Measurements from ENCODE around the gene FHOD1. TPM values are rescaled to one million over a fixed set of nuclear protein-coding genes. Genes with fewer than 3 reads are reported as not detected.
A peak's percentile ranks its signal among the peaks of the same experiment; 100 is the strongest.

FHOD1 gene
- total and polyA plus RNA-seq, 2 of the 4 experiments (the other 2 are of a cell fraction) = 13.8 to 64.0 TPM

DNA sequence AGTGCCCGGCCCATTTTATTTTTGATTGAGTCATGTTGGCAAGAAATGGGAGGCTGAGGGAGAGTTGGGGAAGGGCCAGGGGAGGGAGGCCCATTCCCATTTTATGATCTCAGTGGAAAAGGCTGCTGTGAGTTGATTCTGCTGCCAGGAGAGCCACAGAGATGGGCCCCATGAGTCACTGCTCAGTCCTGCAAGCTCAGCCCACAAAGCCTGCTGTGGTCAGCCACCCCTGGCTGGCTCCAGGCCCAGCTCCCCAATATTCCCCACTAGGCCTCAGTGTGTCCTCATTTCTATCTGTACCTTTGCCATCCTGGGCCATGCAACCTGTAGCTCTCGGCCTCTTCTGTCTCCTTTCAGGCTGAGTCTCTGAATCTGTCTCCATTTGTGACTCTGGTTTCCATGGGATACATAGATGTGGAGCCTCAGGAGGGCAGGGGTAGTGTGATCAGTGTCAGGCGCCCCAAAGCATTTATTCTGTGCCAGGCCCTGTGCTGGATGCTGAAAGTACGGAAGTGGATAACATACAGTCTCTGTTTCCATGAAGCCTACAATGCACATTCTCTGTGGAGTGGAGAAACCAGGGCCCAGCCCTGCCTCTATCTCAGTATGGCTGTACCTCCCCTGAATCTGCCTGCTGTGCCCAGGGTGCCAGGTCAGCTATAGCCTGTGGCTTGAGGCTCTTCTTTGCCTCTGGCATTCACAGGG, 30.2 kb upstream of the FHOD1 start:
- Histone ChIP-seq H3K4me2 (ENCODE audit: low read depth, low read length) (peak overlapping the region; percentile 68), H4K20me1 (ENCODE audit: insufficient read depth, low read length) (0 out of 2 replicates have a peak, but pooled peaks cover 4% of the 10 kb centered on the region), H3K9me3 (ENCODE audit: control insufficient read depth, insufficient read depth, low read length) (no peaks in the 10 kb centered on the region), H2AK5ac (ENCODE audit: low read depth, low read length) (peak overlapping the region; percentile 99), H3K4ac (ENCODE audit: low read depth, low read length) (peak overlapping the region; percentile 99), H4K5ac (ENCODE audit: low read depth, low read length) (peak overlapping the region; percentile 58), H2BK15ac (ENCODE audit: low read depth, low read length) (peak overlapping the region; percentile 99), H2BK5ac (ENCODE audit: low read depth, low read length, poor library complexity, severe bottlenecking) (peak overlapping the region; percentile 95), H3K4me3 (ENCODE audit: insufficient read depth, low read depth, low read length) (no peak overlapping the region), H4K91ac (ENCODE audit: insufficient read depth, low read depth, low read length) (peak overlapping the region; percentile 97), H2AK9ac (replicated peaks; ENCODE audit: low read depth, low read length, poor library complexity) (peak overlapping the region; percentile 94), H3K23ac (ENCODE audit: low read depth, low read length) (peak overlapping the region; percentile 94), H3K36me3 (ENCODE audit: control insufficient read depth, insufficient read depth, low read length) (peaks cover 3% of the 10 kb centered on the region; the same call in 1 of the 2 replicates), H3K27ac (ENCODE audit: insufficient read depth, low read length) (peak overlapping the region; percentile 91), H3K9me1 (ENCODE audit: insufficient read depth, low read length) (peaks cover 24% of the 10 kb centered on the region), H3K56ac (ENCODE audit: extremely low read depth, insufficient read depth, low read length) (peak overlapping the region; percentile 92), H3K14ac (replicated peaks; ENCODE audit: low read depth, low read length) (peak overlapping the region; percentile 78), H2AFZ (replicated peaks; ENCODE audit: low read length, poor library complexity) (peak overlapping the region; percentile 24), H3K27me3 (ENCODE audit: control insufficient read depth, insufficient read depth, low read length) (no peaks in the 10 kb centered on the region), H3K79me1 (ENCODE audit: low read depth in 1 of 2, low read length in 2 of 2) (peaks cover 13 to 33% of the 10 kb centered on the region in 2 experiments; a peak in 3 of 4 replicates), H3K4me1 (ENCODE audit: control insufficient read depth, insufficient read depth, low read length) (peaks cover 24% of the 10 kb centered on the region), H2BK120ac (ENCODE audit: low read depth, low read length) (peak overlapping the region; percentile 99), H3K18ac (ENCODE audit: low read depth, low read length) (peak overlapping the region; percentile 66), H3K9ac (ENCODE audit: low read depth, low read length) (peak overlapping the region; percentile 34), H4K8ac (ENCODE audit: low read depth in 2 of 2, low read length in 2 of 2) (peak overlapping the region; percentile 79 to 94), H2BK20ac (ENCODE audit: low read depth, low read length) (peak overlapping the region; percentile 99)
- in situ Hi-C loops (cut with MboI; ENCODE audit: low sequenced_read_pairs) = no loop called here
- ATAC-seq (ENCODE audit: low read depth) (peak; percentile 73), DNase-seq (peak; percentile 100)
- POLR2A ChIA-PET (ENCODE audit: unreplicated experiment) = interaction anchor here (0.5 kb wide), 1 partner anchor 124 kb away, joined by 3 read pairs; no protein-coding TSS in a partner anchor
- dilution Hi-C loops (cut with HindIII; ENCODE audit: low sequenced_read_pairs, unreplicated experiment) = no loop called here
- WGBS, 2 experiments (ENCODE audit: extremely low coverage in 2 of 2, insufficient read length in 1 of 2) = 37% methylated on average over 3 of the region's 4 CpGs; no CpG with 5 or more reads in 1 of the 2 experiments
- TSS peak; percentile 30 for BruUV-seq (replicated peaks)
- intact Hi-C loops (cut with micrococcal nuclease) = loop anchor here (1.0 kb wide), 1 partner anchor 34 kb away; no protein-coding TSS in a partner anchor
- CTCF ChIA-PET = no interaction called here
- TF ChIP-seq FOS (IDR thresholded peaks at IDR 0.05; ENCODE audit: low read depth, low read length) (peak; percentile 94), RAD21 (IDR thresholded peaks at IDR 0.05; ENCODE audit: low read length) (no peak), POLR2A (IDR thresholded peaks at IDR 0.05; ENCODE audit: low read depth, low read length) (no peak; the same call in 1 of the 2 replicates), RFX5 (IDR thresholded peaks at IDR 0.05; ENCODE audit: low read depth, low read length) (no peak), RCOR1 (IDR thresholded peaks at IDR 0.05; ENCODE audit: insufficient replicate concordance, low read length) (peak; percentile 10), CHD1 (IDR thresholded peaks at IDR 0.05; ENCODE audit: low read depth, low read length) (peak; percentile 63), CEBPB (IDR thresholded peaks at IDR 0.05; ENCODE audit: low read depth, low read length) (peak; percentile 7; the same call in 1 of the 2 replicates), MXI1 (IDR thresholded peaks at IDR 0.05; ENCODE audit: borderline replicate concordance, low read depth, low read length) (no peak), BHLHE40 (IDR thresholded peaks at IDR 0.05; ENCODE audit: low read depth, low read length) (peak; percentile 61; the same call in 1 of the 2 replicates), NFE2L2 (IDR thresholded peaks at IDR 0.05; ENCODE audit: low read depth, low read length) (0 out of 2 replicates have a peak, but pooled peaks have one; percentile 1), MAZ (IDR thresholded peaks at IDR 0.05; ENCODE audit: borderline replicate concordance, low read depth, low read length) (peak; percentile 69; the same call in 1 of the 2 replicates)
- TF ChIP-seq, protein P1, sequence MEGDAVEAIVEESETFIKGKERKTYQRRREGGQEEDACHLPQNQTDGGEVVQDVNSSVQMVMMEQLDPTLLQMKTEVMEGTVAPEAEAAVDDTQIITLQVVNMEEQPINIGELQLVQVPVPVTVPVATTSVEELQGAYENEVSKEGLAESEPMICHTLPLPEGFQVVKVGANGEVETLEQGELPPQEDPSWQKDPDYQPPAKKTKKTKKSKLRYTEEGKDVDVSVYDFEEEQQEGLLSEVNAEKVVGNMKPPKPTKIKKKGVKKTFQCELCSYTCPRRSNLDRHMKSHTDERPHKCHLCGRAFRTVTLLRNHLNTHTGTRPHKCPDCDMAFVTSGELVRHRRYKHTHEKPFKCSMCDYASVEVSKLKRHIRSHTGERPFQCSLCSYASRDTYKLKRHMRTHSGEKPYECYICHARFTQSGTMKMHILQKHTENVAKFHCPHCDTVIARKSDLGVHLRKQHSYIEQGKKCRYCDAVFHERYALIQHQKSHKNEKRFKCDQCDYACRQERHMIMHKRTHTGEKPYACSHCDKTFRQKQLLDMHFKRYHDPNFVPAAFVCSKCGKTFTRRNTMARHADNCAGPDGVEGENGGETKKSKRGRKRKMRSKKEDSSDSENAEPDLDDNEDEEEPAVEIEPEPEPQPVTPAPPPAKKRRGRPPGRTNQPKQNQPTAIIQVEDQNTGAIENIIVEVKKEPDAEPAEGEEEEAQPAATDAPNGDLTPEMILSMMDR (conservative IDR thresholded peaks at IDR 0.05; ENCODE audit: low read depth, low read length) = no peak
- TF ChIP-seq, protein P2, sequence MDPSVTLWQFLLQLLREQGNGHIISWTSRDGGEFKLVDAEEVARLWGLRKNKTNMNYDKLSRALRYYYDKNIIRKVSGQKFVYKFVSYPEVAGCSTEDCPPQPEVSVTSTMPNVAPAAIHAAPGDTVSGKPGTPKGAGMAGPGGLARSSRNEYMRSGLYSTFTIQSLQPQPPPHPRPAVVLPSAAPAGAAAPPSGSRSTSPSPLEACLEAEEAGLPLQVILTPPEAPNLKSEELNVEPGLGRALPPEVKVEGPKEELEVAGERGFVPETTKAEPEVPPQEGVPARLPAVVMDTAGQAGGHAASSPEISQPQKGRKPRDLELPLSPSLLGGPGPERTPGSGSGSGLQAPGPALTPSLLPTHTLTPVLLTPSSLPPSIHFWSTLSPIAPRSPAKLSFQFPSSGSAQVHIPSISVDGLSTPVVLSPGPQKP (IDR thresholded peaks at IDR 0.05; ENCODE audit: borderline replicate concordance, low read depth, low read length) = no peak
- TF ChIP-seq, protein P3, sequence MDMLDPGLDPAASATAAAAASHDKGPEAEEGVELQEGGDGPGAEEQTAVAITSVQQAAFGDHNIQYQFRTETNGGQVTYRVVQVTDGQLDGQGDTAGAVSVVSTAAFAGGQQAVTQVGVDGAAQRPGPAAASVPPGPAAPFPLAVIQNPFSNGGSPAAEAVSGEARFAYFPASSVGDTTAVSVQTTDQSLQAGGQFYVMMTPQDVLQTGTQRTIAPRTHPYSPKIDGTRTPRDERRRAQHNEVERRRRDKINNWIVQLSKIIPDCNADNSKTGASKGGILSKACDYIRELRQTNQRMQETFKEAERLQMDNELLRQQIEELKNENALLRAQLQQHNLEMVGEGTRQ (IDR thresholded peaks at IDR 0.05; ENCODE audit: low read depth, low read length) = no peak
